HepG2 (cell line): ENCODE data around the gene FREM3. TPM values are rescaled to one million over a fixed set of nuclear protein-coding genes. Genes with fewer than 3 reads are reported as not detected.

Experiments
- ATAC-seq: fragments of 200-7000 bp; cut with Tn5 transposase; 3 replicates; pipeline ENCODE4 v1.9.1; 2020; ENCODE audit warnings: mild to moderate bottlenecking, moderate library complexity
- BruUV-seq: library from RNA; stranded (reverse); fragments of 400-500 nt; replicated peaks from 2 replicates; lab custom pipeline; 2021; lab: Mats Ljungman, UMichigan
- CTCF ChIA-PET: fragments of 300-600 bp; formaldehyde crosslinking; extraction: SDS; loops from one replicate; lab custom pipeline; 2021; ENCODE audit warnings: low total read pairs, inconsistent platforms, low intra/inter-chr PET ratio; lab: Yijun Ruan, JAX
- POLR2A ChIA-PET: fragments of 350-600 bp; sonication (Branson Sonifier 250); formaldehyde crosslinking; loops from one replicate; lab custom pipeline; 2020; ENCODE audit warnings: antibody characterized with exemption, inconsistent platforms; lab: Yijun Ruan, JAX
- DNase-seq: peaks from one replicate; pipeline ENCODE4 v3.0.0-alpha.2; 2015; ENCODE audit warnings: low spot score
- FAIRE-seq: peaks from 3 replicates; lab custom pipeline; 2011; peaks lifted over from hg19 to GRCh38; lab: Jason Lieb, UNC
- H2AFZ ChIP-seq: one replicate; pipeline ENCODE4 v1.6.1; 2011; ENCODE audit warnings: low read length, inconsistent platforms
- H3K27ac ChIP-seq: fragments of 300-600 bp; 3 replicates; pipeline ENCODE4 v1.8.0; 2011; ENCODE audit warnings: mixed run types, mild to moderate bottlenecking, mixed read lengths, low read length, inconsistent platforms; ENCODE audit not compliant: insufficient read depth; ENCODE audit errors: extremely low read length
- H3K27me3 ChIP-seq, 2 experiments: fragments of 200-600 bp in 1 of 2; 2 replicates in 1 of 2; 3 replicates in 1 of 2; pipeline versions ENCODE4 v1.6.0 to v1.8.0; 2011; ENCODE audit warnings: low read length in 2 of 2, mild to moderate bottlenecking in 2 of 2, moderate library complexity in 2 of 2, inconsistent platforms in 1 of 2; ENCODE audit not compliant: insufficient read depth in 2 of 2, control insufficient read depth in 1 of 2
- H3K36me3 ChIP-seq, 2 experiments: fragments of 200-600 bp in 1 of 2; replicated peaks in 1 of 2; 2 replicates in 1 of 2; 3 replicates in 1 of 2; pipeline versions ENCODE4 v1.5.1 to v1.8.0; 2011; ENCODE audit warnings: low read length in 2 of 2, inconsistent platforms in 1 of 2; ENCODE audit not compliant: insufficient read depth in 2 of 2, control insufficient read depth in 1 of 2
- H3K4me1 ChIP-seq: 2 replicates; pipeline ENCODE4 v1.5.1; 2012; ENCODE audit warnings: low read length, inconsistent platforms; ENCODE audit not compliant: insufficient read depth
- H3K4me2 ChIP-seq: 2 replicates; pipeline ENCODE4 v1.6.0; 2011; ENCODE audit warnings: low read depth, low read length, inconsistent platforms
- H3K4me3 ChIP-seq, 3 experiments: fragments of 200-600 bp in 1 of 3; sonication (generic), shearing (Covaris generic) in 1 of 3; replicated peaks in 1 of 3; 2 replicates each; pipeline ENCODE4 v1.5.1; 2011 to 2016; ENCODE audit warnings: low read length in 3 of 3, inconsistent platforms in 2 of 3, low read depth in 2 of 3, mild to moderate bottlenecking in 2 of 3, control low read depth in 1 of 3, mixed read lengths in 1 of 3; ENCODE audit not compliant: insufficient read depth in 1 of 3
- H3K79me2 ChIP-seq: one replicate; pipeline ENCODE4 v1.6.1; 2011; ENCODE audit warnings: low read length, inconsistent platforms; ENCODE audit not compliant: insufficient read depth
- H3K9ac ChIP-seq: 2 replicates; pipeline ENCODE4 v1.6.0; 2011; ENCODE audit warnings: mild to moderate bottlenecking, low read depth, low read length, inconsistent platforms; ENCODE audit not compliant: insufficient read depth
- H3K9me3 ChIP-seq: 2 replicates; pipeline ENCODE4 v1.5.1; 2012; ENCODE audit warnings: mild to moderate bottlenecking, low read length
- H4K20me1 ChIP-seq: 2 replicates; pipeline ENCODE4 v1.6.0; 2011; ENCODE audit warnings: inconsistent platforms, mild to moderate bottlenecking, low read length, moderate library complexity; ENCODE audit not compliant: insufficient read depth
- ATF1 ChIP-seq: IDR thresholded peaks from 2 replicates; pipeline ENCODE4 v1.6.1; 2016; ENCODE audit warnings: mild to moderate bottlenecking, control low read depth
- CSRNP2 ChIP-seq: sonication (generic); formaldehyde crosslinking; conservative IDR thresholded peaks from 2 replicates; pipeline ENCODE4 v1.8.0; 2022; ENCODE audit warnings: low read depth, missing genetic modification reagents
- MAFF ChIP-seq: IDR thresholded peaks from 2 replicates; pipeline ENCODE4 v1.6.1; 2011; ENCODE audit warnings: low read depth, low read length, improper control_type of control experiment
- MAFK ChIP-seq, 2 experiments: IDR thresholded peaks in 1 of 2; conservative IDR thresholded peaks in 1 of 2; 2 replicates each; pipeline ENCODE4 v1.6.1; 2011; ENCODE audit warnings: improper control_type of control experiment in 2 of 2, low read length in 2 of 2
- MLLT10 ChIP-seq: sonication (generic); formaldehyde crosslinking; IDR thresholded peaks from 2 replicates; pipeline ENCODE4 v1.4.0; 2020; ENCODE audit warnings: missing genetic modification reagents
- NR1H2 ChIP-seq: sonication (generic); formaldehyde crosslinking; IDR thresholded peaks from 2 replicates; pipeline ENCODE4 v1.8.1; 2022; ENCODE audit warnings: low read depth, missing genetic modification reagents, borderline replicate concordance
- SMARCE1 ChIP-seq: fragments of 450-650 bp; IDR thresholded peaks from 2 replicates; pipeline ENCODE4 v1.6.1; 2017; ENCODE audit warnings: borderline replicate concordance
- ZNF18 ChIP-seq: sonication (generic); formaldehyde crosslinking; IDR thresholded peaks from 2 replicates; pipeline ENCODE4 v1.8.0; 2022; ENCODE audit warnings: mild to moderate bottlenecking, missing genetic modification reagents; ENCODE audit not compliant: insufficient replicate concordance
- ZNF652 ChIP-seq: IDR thresholded peaks from 2 replicates; pipeline ENCODE4 v1.6.1; 2016; ENCODE audit warnings: low read depth, borderline replicate concordance
- WGBS: methylation state at CpG from one replicate; pipeline ENCODE4 v1.1.6; 2017; ENCODE audit warnings: low lambda C conversion rate; 5-methylcytosine and 5-hydroxymethylcytosine counted together
- in situ Hi-C: cut with HindIII; loops from 2 replicates; pipeline ENCODE4 v1.10.0; 2017; ENCODE audit warnings: low pct_unique_long_range_greater_than_20kb; ENCODE audit not compliant: extremely low pct_ligation_motif_present
- intact Hi-C: fragments of 100-400 bp; cut with micrococcal nuclease; formaldehyde crosslinking; loops from one replicate; pipeline ENCODE4 v1.10.0; 2022; ENCODE audit not compliant: unreplicated experiment
- polyA plus RNA-seq, 8 experiments: library from polyadenylated mRNA; depleted of rRNA in 3 of 8; stranded (reverse) in 7 of 8; unstranded in 1 of 8; fragments of >200 nt; fragmentation: Illumina TruSeq in 4 of 8; extraction: Trizol in 4 of 8; gene quantifications; 2 replicates each; pipeline versions ENCODE4 v1.2.1 to v1.2.3, GENCODE V29; 2011 to 2016; ENCODE audit warnings: low read depth in 4 of 8, missing spikeins in 1 of 8, mixed read lengths in 1 of 8; ENCODE audit not compliant: insufficient read depth in 1 of 8
- total RNA-seq, 5 experiments: library from RNA; depleted of rRNA; stranded (reverse); fragments of >200 nt; fragmentation: Illumina TruSeq; extraction: Trizol; gene quantifications; 2 replicates each; pipeline ENCODE4 v1.2.3, GENCODE V29; 2016; ENCODE audit warnings: low read depth in 1 of 5

Gene FREM3
- total and polyA plus RNA-seq, 2 of the 13 experiments (the other 11 are each of a cell fraction or from before 2014, with no cell fraction given) = not detected

GRCh38 chr4:143609492-143609891 lies 91.0 kb downstream of the FREM3 start:
- intact Hi-C loops = no loop called here
- Histone ChIP-seq H3K9me3 (no peaks in the 10 kb centered on the region), H3K4me1 (no peaks in the 10 kb centered on the region), H3K36me3 (no peaks in the 10 kb centered on the region), H3K4me2 (no peak overlapping the region), H3K79me2 (no peaks in the 10 kb centered on the region), H3K27me3 (no peaks in the 10 kb centered on the region), H2AFZ (no peak overlapping the region), H3K27ac (no peak overlapping the region), H3K9ac (no peak overlapping the region), H4K20me1 (no peaks in the 10 kb centered on the region), H3K4me3 (no peak overlapping the region)
- BruUV-seq = no TSS peak
- no peak for ATAC-seq
- CTCF ChIA-PET = no interaction called here
- no peak for FAIRE-seq
- POLR2A ChIA-PET = no interaction called here
- 28% methylated on average over 4 of the region's 4 CpGs for WGBS
- TF ChIP-seq MAFF (peak; percentile 93), ATF1 (CRISPR knock-in tag) (no peak), MAFK (conservative IDR thresholded peaks at IDR 0.05 in 1 of 2, IDR thresholded peaks at IDR 0.05 in 1 of 2; ENCODE audit: low read length in 2 of 2) (peak; percentile 87 to 96)
- in situ Hi-C loops = no loop called here
- no peak for DNase-seq

GRCh38 chr4:143606480-143606879 lies 94.0 kb downstream of the FREM3 start:
- no peaks in the 10 kb centered on the region for H3K36me3 ChIP-seq
- H3K9me3 ChIP-seq = no peaks in the 10 kb centered on the region
- CTCF ChIA-PET = no interaction called here
- BruUV-seq = no TSS peak
- H2AFZ ChIP-seq = no peak overlapping the region
- H3K4me3 ChIP-seq = no peak overlapping the region
- H3K9ac ChIP-seq = no peak overlapping the region
- DNase-seq (no peak), FAIRE-seq (no peak), ATAC-seq (no peak)
- POLR2A ChIA-PET = no interaction called here
- H3K79me2 ChIP-seq = no peaks in the 10 kb centered on the region
- in situ Hi-C loops (no loop called here), intact Hi-C loops (no loop called here)
- no peaks in the 10 kb centered on the region for H3K4me1 ChIP-seq
- WGBS = 7% methylated on average over 3 of the region's 3 CpGs
- H4K20me1 ChIP-seq = no peaks in the 10 kb centered on the region
- no peaks in the 10 kb centered on the region for H3K27me3 ChIP-seq
- H3K4me2 ChIP-seq = no peak overlapping the region
- H3K27ac ChIP-seq = no peak overlapping the region
- TF ChIP-seq SMARCE1 (no peak), MLLT10 (CRISPR knock-in tag) (no peak), CSRNP2 (CRISPR knock-in tag) (no peak), NR1H2 (CRISPR knock-in tag) (no peak), ZNF18 (CRISPR knock-in tag) (no peak), ZNF652 (CRISPR knock-in tag) (no peak)
- TF ChIP-seq, all 625 proteins: peak for 0
